Ishikawa (cell line): Measurements from ENCODE around the gene DYRK1B.

ENCODE experiments used
- CEBPB ChIP-seq: IDR thresholded peaks from 2 replicates; pipeline ENCODE4 v1.6.1; 2012
- EP300 ChIP-seq: IDR thresholded peaks from 2 replicates; pipeline ENCODE4 v1.6.1; 2012; ENCODE audit warnings: borderline replicate concordance
- FOXM1 ChIP-seq: IDR thresholded peaks from 2 replicates; pipeline ENCODE4 v1.6.1; 2012; ENCODE audit warnings: low read depth, borderline replicate concordance
- MAX ChIP-seq: IDR thresholded peaks from 2 replicates; pipeline ENCODE4 v1.6.1; 2012
- RAD21 ChIP-seq: IDR thresholded peaks from 2 replicates; pipeline ENCODE4 v1.6.1; 2012; ENCODE audit warnings: low read depth
- TAF1 ChIP-seq: IDR thresholded peaks from 2 replicates; pipeline ENCODE4 v1.6.1; 2012; ENCODE audit warnings: low read depth, mild to moderate bottlenecking
- TCF12 ChIP-seq: IDR thresholded peaks from 2 replicates; pipeline ENCODE4 v1.6.1; 2012; ENCODE audit warnings: low read depth
- TEAD4 ChIP-seq: IDR thresholded peaks from 2 replicates; pipeline ENCODE4 v1.6.1; 2012
- YY1 ChIP-seq: IDR thresholded peaks from 2 replicates; pipeline ENCODE4 v1.6.1; 2012; ENCODE audit warnings: low read depth
- ZBTB7A ChIP-seq: IDR thresholded peaks from 2 replicates; pipeline ENCODE4 v1.6.1; 2012; ENCODE audit warnings: low read depth
- TF ChIP-seq, protein P1 (sequence below): IDR thresholded peaks from 2 replicates; pipeline ENCODE4 v1.6.1; 2012
- TF ChIP-seq, protein P2 (sequence below): IDR thresholded peaks from 2 replicates; pipeline ENCODE4 v1.6.1; 2012; ENCODE audit warnings: low read depth, mild to moderate bottlenecking

DNA sequence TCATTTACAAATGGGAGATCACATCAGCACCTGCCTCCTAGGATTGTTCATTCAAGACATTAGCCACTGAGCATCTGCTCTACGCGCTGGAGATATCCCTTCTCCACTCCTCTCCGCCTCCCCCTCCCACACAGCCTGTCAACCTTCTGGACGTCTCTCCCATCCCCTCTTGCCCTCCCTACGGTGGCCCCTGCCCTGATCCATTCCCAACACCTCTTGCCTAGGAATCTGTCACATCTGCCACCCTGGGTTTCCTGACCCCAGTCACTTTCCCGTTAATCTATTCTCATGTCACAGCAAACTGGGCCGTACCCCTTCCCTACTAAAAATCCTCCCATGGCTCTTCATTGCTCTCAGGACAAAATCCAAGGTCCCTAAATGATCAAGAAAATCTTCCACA is 10.3 kb downstream of the DYRK1B start:
- TF ChIP-seq, protein P1, sequence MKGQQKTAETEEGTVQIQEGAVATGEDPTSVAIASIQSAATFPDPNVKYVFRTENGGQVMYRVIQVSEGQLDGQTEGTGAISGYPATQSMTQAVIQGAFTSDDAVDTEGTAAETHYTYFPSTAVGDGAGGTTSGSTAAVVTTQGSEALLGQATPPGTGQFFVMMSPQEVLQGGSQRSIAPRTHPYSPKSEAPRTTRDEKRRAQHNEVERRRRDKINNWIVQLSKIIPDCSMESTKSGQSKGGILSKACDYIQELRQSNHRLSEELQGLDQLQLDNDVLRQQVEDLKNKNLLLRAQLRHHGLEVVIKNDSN = no peak
- TF ChIP-seq, protein P2, sequence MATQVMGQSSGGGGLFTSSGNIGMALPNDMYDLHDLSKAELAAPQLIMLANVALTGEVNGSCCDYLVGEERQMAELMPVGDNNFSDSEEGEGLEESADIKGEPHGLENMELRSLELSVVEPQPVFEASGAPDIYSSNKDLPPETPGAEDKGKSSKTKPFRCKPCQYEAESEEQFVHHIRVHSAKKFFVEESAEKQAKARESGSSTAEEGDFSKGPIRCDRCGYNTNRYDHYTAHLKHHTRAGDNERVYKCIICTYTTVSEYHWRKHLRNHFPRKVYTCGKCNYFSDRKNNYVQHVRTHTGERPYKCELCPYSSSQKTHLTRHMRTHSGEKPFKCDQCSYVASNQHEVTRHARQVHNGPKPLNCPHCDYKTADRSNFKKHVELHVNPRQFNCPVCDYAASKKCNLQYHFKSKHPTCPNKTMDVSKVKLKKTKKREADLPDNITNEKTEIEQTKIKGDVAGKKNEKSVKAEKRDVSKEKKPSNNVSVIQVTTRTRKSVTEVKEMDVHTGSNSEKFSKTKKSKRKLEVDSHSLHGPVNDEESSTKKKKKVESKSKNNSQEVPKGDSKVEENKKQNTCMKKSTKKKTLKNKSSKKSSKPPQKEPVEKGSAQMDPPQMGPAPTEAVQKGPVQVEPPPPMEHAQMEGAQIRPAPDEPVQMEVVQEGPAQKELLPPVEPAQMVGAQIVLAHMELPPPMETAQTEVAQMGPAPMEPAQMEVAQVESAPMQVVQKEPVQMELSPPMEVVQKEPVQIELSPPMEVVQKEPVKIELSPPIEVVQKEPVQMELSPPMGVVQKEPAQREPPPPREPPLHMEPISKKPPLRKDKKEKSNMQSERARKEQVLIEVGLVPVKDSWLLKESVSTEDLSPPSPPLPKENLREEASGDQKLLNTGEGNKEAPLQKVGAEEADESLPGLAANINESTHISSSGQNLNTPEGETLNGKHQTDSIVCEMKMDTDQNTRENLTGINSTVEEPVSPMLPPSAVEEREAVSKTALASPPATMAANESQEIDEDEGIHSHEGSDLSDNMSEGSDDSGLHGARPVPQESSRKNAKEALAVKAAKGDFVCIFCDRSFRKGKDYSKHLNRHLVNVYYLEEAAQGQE = no peak
- TF ChIP-seq TAF1 = no peak
- no peak for TF ChIP-seq YY1
- TF ChIP-seq RAD21 = no peak
- no peak for TF ChIP-seq TEAD4
- TF ChIP-seq MAX = no peak
- no peak for TF ChIP-seq TCF12
- no peak for TF ChIP-seq ZBTB7A
- TF ChIP-seq FOXM1 = no peak
- no peak for TF ChIP-seq EP300
- TF ChIP-seq CEBPB = no peak
